COLO668 (cell line): ENCODE results near the gene ZNF223.

Source experiments
- DNase-seq: peaks from one replicate; lab custom pipeline; 2025; ENCODE audit not compliant: unreplicated experiment; lab: John Stamatoyannopoulos, UW

Gene ZNF223

DNA sequence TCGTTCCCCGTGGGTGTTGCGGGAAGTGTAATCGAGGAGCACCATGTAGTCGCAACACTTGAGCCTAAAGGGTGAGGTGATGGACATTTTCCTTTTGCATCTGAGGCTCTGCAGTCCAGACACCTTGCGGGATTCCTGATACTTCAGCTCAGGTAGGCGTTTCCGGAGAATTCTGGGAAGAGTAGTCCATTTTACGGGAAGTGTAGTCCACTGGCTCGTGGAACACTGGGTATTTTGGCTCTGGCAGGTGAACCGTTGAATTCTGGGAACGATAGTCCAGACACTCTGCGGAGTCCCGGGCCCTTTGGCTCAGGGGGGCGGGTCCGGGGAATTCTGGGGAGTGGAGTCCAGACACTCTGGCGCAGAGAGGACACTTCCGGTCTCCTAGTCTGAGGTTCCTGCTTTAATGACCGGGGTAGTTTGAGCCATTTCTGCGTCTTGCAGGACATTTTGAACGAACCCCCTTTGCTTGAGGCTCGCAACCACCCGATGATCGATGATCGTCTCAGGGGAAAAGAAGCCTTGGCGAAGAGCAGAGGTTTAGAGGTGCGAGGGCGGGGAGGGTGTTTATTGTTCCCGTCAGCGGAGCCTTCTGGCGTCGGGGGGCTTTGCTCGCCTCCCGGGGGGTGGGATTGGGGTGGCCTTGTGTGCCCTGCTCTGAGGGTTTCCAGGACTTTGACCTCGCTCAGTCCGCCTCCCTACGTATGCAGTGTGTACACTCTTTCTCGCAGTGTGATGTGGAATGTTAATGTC is at the start of gene ZNF223:
ZNF223 (plus strand) TSS at position 387 of the 753 bp plus-strand sequence. CDS start 3,141 bp downstream, outside the sequence.
- DNase-seq = peak; percentile 94

DNA sequence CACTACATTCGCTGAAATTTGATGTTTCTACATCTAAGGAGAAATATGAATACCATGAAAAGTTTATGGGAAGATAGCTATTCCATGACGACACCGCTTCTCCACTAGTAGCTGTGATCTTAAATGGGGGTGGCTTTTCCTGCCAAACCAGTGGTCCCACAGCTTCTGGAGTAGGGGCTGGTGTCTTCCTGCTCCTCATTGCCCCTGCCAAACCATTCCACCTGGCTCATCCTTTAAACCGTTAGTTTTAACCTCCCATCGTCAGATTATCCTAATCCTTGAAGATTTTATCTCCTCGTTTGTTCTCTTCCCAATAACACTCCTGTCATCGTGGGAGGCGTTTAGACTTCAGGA is 49.6 kb upstream of the ZNF223 start:
- DNase-seq = no peak

DNA sequence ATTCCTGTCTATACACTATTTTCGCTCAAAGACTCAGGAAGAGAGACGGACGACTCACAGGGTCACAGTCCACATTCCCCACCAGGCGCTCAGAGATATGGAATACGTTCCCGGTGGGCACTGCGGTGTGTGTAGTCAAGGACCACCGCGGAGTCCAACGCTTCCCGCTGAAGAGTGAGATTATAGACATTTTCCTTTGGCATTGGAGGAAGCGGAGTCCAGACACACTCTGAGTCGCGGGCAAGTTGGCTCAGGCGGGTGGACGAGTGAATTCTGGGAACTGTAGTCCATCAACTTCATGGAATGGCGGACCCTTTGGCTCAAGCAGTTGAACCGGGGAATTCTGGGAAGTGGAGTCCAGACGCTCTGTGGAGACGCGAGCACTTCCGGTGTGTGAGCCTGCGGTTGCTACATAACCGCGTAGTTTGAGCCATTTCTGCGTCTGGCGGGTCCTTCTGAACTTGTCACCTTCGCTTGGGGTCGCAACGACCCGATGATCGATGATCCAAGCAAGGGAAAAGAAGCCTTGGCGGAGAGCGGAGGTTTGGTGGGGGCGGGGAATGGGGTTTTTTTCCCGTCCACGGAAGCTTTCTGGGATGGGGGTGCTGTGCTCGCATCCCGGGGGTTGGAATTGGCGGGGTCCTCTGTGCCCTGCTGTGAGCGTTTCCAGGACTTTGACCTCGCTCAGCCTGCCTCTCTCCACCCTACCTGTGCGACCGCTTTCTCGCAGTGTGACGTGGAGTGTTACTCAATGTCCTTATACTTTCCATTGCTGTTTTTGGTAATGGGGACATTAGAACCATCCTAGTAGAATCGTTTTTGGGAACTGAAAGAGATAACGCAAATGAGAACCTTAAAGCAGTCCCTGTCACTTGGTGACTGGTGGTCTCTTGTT is 49.0 kb upstream of the ZNF223 start, which contains the start of gene ZNF230:
ZNF230 (plus strand) TSS at position 392 of the 895 bp plus-strand sequence. CDS start 4,122 bp downstream, outside the sequence.
- peak; percentile 90 for DNase-seq

DNA sequence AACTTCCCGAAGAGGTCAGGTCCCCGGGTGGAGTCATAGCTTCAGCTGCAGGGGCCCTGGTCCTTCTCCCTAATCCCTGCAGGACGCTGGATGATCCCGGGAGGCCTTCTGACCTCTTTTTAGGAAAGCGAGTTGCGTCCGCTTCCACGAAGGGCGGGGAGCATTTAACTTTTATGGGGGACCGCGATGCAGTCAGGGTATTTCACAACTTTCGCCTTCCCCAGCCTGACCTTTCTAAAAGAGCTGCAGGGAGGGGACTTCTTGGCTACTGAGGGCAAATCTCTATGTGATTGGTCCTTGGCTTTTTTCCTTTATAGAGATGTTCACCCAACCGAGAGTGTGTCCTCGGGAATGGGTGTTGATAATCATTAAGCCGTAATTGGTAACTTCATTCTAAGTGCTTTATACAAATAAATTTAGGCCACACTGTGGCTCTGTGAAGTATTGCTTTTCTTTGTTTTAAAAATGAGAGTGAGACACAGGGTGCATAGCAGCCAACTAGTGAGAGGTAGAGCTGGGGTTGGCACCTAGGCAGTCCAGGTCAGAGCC is 48.3 kb upstream of the ZNF223 start:
- no peak for DNase-seq

DNA sequence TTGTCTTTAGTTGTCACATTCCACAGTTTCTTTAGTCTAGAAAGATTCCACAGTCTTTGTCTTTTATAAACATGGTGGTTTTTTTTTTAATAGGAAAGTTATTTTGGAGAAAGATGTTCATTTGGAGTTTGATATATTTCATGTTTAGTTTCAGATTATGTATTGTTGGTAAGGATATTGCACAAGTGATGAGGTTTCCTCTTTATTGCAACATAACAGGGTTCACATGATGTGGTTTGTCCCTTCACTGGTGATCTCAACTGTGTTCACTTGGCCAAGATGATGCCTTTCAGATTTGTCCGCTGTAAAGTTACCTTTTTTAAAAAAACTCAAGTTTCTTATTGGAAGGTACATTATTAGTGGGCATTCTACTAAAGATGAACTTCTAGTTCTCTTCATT is 45.9 kb upstream of the ZNF223 start:
- DNase-seq = no peak

DNA sequence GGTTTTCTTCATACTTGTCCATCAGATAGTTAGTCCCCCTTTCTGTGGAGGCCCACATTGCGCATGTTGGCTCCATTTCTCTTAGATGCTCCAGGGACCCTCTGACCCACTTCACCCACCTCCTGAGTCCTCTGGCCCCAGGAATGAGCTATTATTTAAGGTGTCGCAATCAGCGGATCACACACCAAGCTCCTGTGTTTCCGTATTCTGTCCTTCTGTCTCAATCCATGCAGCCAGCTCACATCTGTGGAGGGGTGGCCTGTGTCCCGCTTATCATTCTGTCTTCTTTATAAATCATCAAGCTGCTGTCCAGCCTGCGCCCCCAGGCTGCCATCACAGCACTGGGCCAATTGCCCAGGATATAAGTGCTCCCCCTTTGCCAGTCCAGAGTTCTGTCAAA is 44.4 kb upstream of the ZNF223 start:
- DNase-seq = no peak

DNA sequence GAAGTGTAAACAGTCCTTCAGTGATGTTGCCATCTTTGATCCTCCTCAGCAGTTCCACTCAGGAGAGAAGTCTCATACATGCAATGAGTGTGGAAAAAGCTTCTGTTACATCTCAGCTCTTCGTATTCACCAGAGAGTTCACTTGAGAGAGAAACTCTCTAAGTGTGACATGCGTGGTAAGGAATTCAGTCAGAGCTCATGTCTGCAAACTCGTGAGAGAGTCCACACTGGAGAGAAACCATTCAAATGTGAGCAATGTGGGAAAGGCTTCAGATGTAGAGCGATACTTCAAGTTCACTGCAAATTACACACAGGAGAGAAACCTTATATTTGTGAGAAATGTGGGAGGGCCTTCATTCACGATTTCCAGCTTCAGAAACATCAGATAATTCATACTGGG is 41.4 kb upstream of the ZNF223 start:
- no peak for DNase-seq

DNA sequence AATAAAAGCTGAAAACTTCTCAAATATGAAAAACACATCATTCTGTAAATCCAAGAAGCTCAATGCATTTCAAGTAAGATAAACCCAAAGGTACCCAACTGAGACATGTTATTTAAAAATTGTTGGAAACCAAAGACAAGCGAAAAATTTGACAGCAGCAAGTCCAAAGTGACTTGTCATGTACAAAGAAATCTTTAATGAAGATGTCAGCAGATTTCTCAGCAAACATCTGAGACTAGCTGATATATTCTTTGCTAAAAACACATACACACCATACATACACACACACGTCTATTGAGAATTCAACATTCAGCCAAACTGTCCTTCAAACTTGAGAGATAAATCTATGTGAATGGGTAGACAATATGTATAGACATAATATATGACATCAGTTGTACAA is 32.3 kb upstream of the ZNF223 start:
- DNase-seq = no peak

DNA sequence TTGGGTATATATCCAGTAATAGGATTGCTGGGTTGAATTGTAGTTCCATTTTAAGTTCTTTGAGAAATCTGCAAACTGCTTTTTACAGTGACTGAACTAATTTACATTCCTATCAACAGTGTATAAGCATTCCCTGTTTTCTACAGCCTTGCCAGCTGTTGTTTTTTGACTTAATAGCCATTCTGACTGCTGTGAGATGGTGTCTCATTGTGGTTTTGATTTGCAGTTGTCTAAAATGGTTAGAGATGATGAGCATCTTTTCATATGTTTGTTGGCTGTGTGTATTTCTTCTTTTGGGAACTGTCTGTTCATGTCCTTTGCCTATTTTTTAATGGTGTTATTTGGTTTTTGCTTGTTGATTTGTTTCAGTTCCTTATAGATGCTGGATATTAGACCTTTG is 30.6 kb upstream of the ZNF223 start:
- DNase-seq = no peak

DNA sequence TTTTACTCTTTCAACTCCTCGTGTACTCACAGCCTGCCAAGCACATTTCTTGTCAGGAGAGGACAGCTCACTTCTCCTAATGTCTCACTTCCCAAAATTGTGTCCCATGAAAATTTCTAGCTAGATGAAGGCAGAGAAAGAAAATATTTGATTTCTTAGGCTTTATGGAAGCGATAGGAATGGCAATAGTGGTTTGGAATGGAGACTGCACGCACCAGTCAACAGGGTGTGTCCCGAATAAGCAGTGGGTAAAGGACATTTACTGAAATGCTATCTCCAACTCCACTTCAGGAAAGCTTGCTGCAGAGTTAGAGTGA is 27.0 kb upstream of the ZNF223 start:
- no peak for DNase-seq

DNA sequence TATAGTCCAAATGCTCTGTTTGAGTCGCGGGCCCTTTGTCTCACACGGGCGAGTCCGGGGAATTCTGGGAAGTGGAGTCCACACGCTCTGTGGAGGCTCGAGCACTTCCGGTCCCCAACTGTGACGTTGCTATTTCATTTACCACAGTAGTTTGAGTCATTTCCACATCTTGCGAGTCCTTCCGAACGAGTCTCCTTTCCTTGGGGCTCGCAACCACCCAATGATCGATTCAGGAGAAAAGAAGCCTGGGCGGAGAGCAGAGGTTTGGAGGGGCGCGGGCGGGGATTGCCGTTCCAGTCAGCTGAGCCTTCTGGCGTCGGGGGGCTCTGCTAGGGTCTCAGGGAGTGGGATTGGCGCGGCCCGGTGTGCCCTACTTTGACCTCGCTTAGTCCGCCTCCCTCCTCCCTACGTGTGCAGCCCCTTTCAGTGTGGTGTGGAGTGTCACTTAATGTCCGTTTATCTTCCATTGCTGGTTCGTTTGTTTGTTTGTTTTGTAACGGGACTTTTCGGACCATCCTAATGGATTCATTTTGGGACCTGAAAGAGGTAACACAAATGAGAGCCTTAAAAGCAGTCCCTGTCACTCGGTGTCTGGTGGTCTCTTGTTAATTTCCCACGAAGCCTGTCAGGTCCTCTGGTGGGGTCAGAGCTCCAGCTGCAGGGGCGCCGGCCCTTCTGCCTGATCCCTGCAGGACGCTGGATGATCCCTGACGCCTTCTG is 26.5 kb upstream of the ZNF223 start, which contains the start of gene ZNF222:
ZNF222 (plus strand) TSS at position 163 of the 720 bp plus-strand sequence; CDS start at position 221, 58 bp downstream.
- peak; percentile 71 for DNase-seq

DNA sequence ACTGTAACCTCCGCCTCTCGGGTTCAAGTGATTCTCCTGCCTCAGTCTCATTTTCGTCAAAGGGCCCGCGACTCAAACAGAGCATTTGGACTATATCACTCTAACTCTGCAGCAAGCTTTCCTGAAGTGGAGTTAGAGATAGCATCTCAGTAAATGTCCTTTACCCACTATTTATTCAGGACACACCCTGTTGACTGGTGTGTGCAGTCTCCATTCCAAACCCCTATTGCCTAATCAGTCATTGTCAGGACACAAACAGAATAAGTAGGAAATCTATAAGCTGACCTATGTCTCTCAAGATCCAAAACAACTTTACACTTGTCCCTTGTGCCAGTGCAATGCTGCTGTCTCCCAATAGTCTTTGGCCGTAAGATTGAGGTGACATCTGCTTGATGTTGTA is 25.2 kb upstream of the ZNF223 start:
- DNase-seq = no peak

DNA sequence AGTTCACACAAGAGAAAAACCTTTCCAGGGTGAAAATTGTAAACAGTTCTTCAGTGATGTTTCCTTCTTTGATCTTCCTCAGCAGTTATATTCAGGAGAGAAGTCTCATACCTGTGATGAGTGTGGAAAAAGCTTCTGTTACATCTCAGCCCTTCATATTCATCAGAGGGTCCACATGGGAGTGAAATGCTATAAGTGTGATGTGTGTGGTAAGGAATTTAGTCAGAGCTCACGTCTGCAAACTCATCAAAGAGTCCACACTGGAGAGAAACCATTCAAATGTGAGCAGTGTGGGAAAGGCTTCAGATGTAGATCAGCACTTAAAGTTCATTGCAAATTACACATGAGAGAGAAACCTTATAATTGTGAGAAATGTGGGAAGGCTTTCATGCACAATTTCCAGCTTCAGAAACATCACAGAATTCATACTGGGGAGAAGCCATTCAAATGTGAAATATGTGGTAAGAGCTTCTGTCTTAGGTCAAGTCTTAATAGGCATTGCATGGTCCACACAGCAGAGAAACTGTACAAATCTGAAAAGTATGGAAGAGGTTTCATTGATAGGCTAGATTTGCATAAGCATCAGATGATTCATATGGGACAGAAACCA is 19.7 kb upstream of the ZNF223 start:
- no peak for DNase-seq

DNA sequence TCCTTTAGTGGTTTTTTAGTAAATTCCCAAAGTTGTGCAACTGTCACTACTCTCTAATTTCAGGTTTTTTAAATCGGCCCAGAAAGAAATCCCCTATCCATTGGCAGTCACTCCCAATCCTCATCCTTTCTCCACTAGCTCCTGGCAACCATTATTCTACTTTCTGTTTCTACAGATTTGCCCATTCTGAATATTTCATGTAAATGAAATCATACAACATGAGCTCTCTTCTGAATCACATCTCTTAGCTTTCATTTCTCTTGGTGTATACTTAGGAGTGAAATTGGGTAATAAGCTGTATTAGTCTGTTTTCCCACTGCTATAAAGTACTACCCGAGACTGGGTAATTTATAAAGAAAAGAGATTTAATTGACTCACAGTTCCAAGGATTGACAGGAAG is 9.7 kb upstream of the ZNF223 start:
- DNase-seq = no peak

DNA sequence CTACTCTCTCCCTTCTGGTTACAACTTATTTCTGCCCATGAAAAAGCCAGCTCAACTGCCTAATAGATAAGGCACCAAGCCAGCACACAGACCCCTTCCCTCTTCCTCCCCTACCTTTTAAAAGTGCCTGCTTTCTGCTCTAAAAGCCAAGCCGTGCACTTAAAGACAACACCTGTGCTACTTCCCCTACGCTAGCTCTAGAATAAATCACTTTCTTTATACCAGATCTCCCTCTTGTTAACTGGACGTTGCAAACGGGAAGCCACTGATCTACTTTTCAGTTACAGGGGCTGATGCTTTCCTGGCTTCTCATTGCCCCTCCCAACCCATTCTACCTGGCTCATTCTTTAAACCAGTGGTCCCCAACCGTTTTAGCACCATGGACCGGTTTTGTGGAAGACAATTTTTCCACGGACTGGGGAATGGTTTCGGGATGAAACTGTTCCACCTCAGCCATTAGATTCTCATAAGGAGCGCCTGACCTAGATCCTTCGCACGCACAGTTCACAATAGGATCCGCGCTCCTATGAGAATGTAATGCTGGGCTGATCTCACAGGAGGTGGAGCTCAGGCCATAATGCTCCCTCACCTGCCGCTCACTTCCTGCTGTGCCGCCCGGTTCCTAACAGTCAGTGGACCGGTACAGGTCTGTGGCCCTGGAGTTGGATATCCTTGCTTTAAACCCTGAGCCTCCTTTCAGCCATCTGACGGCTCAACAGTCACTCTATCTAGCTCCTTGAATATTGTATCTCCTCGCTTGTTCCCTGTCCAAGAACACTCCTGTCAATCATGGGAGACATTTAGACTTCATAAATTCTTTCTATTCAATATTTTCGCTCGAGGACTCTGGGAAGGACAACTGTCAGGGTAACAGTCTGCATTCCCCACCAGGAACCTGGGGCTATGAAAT is 841 bp upstream of the ZNF223 start:
- DNase-seq = peak; percentile 74

DNA sequence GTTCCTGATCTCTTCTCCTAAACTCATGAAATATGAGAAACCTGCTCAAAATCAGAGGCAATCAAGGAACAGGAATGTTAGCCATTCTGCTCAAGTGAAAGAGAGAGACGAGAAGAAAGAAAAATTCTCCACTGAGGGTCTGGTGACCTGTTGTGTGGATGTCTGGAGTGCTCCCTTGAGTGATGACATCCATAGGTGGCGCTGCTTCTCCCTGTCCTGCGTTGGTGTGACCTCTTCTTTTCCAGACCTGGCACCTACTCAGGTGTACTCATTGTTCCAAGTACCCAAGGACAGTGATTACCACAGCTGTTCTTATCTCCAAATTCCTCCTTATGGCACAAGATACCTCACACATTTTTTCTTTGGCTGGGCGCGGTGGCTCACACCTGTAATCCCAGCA is 4.0 kb downstream of the ZNF223 start:
- DNase-seq = no peak

DNA sequence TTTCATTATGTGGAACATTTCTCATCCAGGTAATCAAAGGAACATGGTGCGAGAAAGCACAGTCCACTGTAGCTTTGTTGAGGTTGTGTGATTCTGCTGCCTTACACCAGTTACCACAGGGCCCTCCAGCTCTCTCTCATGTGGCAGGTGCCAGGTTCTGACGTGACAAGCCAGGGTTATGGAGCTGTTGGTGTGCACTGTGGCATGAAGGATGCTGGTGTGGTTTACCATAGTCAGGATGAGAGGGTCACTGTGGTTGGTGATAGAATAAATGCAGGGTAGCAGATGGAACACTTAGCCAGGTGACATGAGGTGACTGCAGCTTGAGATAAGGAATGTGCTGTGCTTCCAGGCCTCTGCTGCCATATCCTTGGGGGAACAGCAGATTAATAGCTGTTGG is 7.4 kb downstream of the ZNF223 start:
- no peak for DNase-seq

DNA sequence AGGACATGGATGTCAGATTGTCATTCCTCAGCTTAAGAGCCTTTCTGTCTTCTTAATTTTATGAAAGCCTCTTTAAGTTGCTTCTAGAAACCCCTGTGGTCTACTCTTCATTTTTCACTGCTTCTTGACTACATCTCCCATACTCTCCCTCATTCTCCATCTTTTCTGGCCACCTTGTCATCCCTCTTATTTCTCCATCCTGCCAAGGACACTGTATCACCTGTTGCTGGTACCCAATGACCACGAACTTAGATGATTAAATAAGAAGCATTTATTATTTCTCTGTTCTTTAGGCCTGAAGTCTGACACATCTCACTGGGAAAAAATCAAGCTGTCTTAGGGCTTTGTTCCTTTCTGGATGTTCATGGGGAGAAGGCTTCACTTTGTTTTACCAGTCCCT is 9.2 kb downstream of the ZNF223 start:
- no peak for DNase-seq

DNA sequence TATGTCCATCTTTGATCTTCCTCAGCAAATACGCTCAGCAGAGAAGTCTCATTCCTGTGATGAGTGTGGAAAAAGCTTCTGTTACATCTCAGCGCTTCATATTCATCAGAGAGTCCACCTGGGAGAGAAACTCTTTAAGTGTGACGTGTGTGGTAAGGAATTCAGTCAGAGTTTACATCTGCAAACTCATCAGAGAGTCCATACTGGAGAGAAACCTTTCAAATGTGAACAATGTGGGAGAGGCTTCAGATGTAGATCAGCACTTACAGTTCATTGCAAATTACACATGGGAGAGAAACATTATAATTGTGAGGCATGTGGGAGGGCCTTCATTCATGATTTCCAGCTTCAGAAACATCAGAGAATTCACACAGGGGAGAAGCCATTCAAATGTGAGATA is 14.5 kb downstream of the ZNF223 start:
- DNase-seq = no peak

DNA sequence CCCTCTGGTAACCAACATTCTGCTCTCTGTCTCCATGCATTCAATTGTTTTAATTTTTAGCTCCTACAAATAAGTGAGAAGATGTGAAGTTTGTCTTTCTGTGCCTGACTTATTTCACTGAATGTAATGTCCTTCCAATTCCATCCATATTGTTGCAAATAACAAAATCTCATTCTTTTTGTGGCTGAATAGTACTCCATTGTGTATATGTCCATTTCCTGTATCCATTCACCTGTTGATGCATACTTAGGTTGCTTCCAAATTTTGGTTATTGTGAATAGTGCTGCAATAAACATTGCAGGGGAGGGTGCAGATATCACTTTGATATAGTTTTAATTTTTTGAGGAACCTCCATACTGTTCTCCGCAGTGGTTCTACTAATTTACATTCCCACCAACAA is 17.6 kb downstream of the ZNF223 start:
- DNase-seq = no peak
